Liver (tissue), 9 donors: ENCODE data around the gene LGALS12. TPM values are rescaled to one million over a fixed set of nuclear protein-coding genes. Genes with fewer than 3 reads are reported as not detected.
"Not testable (repeated sequence)": the region's sequence is repeated elsewhere in the genome, so short reads cannot be mapped to it uniquely, and the experiment has no call there.

Experiments used
- DNase-seq: peaks from one replicate; pipeline ENCODE4 v3.0.0-alpha.2; 2017; ENCODE audit warnings: low spot score
- H3K27ac ChIP-seq, 2 donors: one replicate each; pipeline ENCODE4 v1.7.0; 2013; ENCODE audit warnings: inconsistent platforms in 2 of 2, low read length in 2 of 2, control low read depth in 1 of 2, low read depth in 1 of 2, mild to moderate bottlenecking in 1 of 2
- H3K27me3 ChIP-seq, 4 donors: one replicate each; pipeline versions ENCODE4 v1.6.1 to v1.7.0; 2013; ENCODE audit warnings: low read length in 3 of 4, inconsistent platforms in 1 of 4, mild to moderate bottlenecking in 1 of 4, moderate library complexity in 1 of 4; ENCODE audit not compliant: control insufficient read depth in 4 of 4, insufficient read depth in 4 of 4
- H3K36me3 ChIP-seq, 4 donors: one replicate each; pipeline versions ENCODE4 v1.6.1 to v1.7.0; 2013; ENCODE audit warnings: low read length in 3 of 4, mild to moderate bottlenecking in 3 of 4, low read depth in 1 of 4, moderate library complexity in 1 of 4; ENCODE audit not compliant: control insufficient read depth in 4 of 4, insufficient read depth in 3 of 4
- H3K4me1 ChIP-seq, 4 donors: one replicate each; pipeline versions ENCODE4 v1.6.1 to v1.7.0; 2013; ENCODE audit warnings: low read length in 3 of 4, mild to moderate bottlenecking in 3 of 4, moderate library complexity in 1 of 4; ENCODE audit not compliant: control insufficient read depth in 4 of 4, insufficient read depth in 4 of 4
- H3K4me3 ChIP-seq, 3 donors: one replicate each; pipeline versions ENCODE4 v1.6.1 to v1.7.0; 2013; ENCODE audit warnings: low read length in 3 of 3, control low read depth in 1 of 3, low read depth in 1 of 3, mild to moderate bottlenecking in 1 of 3
- H3K9ac ChIP-seq, 2 donors: one replicate each; pipeline ENCODE4 v1.7.0; 2013; ENCODE audit warnings: low read length in 2 of 2, mild to moderate bottlenecking in 2 of 2, moderate library complexity in 2 of 2, control low read depth in 1 of 2, low read depth in 1 of 2
- H3K9me3 ChIP-seq, 4 donors: one replicate each; pipeline versions ENCODE4 v1.6.1 to v1.7.0; 2013; ENCODE audit warnings: low read length in 3 of 4; ENCODE audit not compliant: control insufficient read depth in 4 of 4
- ATF3 ChIP-seq: IDR thresholded peaks from 2 replicates; pipeline ENCODE4 v1.6.1; 2016; ENCODE audit warnings: antibody characterized with exemption
- CTCF ChIP-seq: fragments of 150-350 bp; IDR thresholded peaks from 2 replicates; pipeline ENCODE4 v1.5.1; 2017; ENCODE audit warnings: improper control_type of control experiment, low read depth, low read length; ENCODE audit not compliant: missing input control
- EGR1 ChIP-seq, 2 donors: IDR thresholded peaks; 2 replicates each; pipeline ENCODE4 v1.6.1; 2016 to 2018; ENCODE audit warnings: antibody characterized with exemption in 2 of 2, low read depth in 2 of 2
- FOXA1 ChIP-seq: IDR thresholded peaks from 2 replicates; pipeline ENCODE4 v1.6.1; 2016; ENCODE audit warnings: antibody characterized with exemption
- GABPA ChIP-seq, 2 donors: IDR thresholded peaks in 1 of 2; conservative IDR thresholded peaks in 1 of 2; 2 replicates each; pipeline ENCODE4 v1.6.1; 2016; ENCODE audit warnings: antibody characterized with exemption in 2 of 2, mild to moderate bottlenecking in 1 of 2, moderate library complexity in 1 of 2
- HNF4G ChIP-seq: IDR thresholded peaks from 2 replicates; pipeline ENCODE4 v1.6.1; 2016; ENCODE audit warnings: antibody characterized with exemption
- JUND ChIP-seq, 2 donors: IDR thresholded peaks; 2 replicates each; pipeline ENCODE4 v1.6.1; 2016; ENCODE audit warnings: antibody characterized with exemption in 2 of 2
- MAX ChIP-seq: IDR thresholded peaks from 2 replicates; pipeline ENCODE4 v1.6.1; 2016; ENCODE audit warnings: antibody characterized with exemption
- NR2F2 ChIP-seq: IDR thresholded peaks from 2 replicates; pipeline ENCODE4 v1.6.1; 2016; ENCODE audit warnings: antibody characterized with exemption
- RAD21 ChIP-seq, 2 donors: IDR thresholded peaks; 2 replicates each; pipeline ENCODE4 v1.6.1; 2016; ENCODE audit warnings: antibody characterized with exemption in 2 of 2, mild to moderate bottlenecking in 2 of 2
- REST ChIP-seq: IDR thresholded peaks from 2 replicates; pipeline ENCODE4 v1.6.1; 2016; ENCODE audit warnings: antibody characterized with exemption, mild to moderate bottlenecking
- RXRA ChIP-seq, 2 donors: IDR thresholded peaks; 2 replicates each; pipeline ENCODE4 v1.6.1; 2017 to 2018; ENCODE audit warnings: antibody characterized with exemption in 2 of 2, mild to moderate bottlenecking in 1 of 2
- SP1 ChIP-seq: IDR thresholded peaks from 2 replicates; pipeline ENCODE4 v1.6.1; 2018; ENCODE audit warnings: antibody characterized with exemption, mild to moderate bottlenecking
- TAF1 ChIP-seq: conservative IDR thresholded peaks from 2 replicates; pipeline ENCODE4 v1.6.1; 2016; ENCODE audit warnings: antibody characterized with exemption, mild to moderate bottlenecking
- YY1 ChIP-seq: IDR thresholded peaks from 2 replicates; pipeline ENCODE4 v1.6.1; 2016; ENCODE audit warnings: antibody characterized with exemption, mild to moderate bottlenecking
- ZBTB33 ChIP-seq: IDR thresholded peaks from 2 replicates; pipeline ENCODE4 v1.6.1; 2016; ENCODE audit warnings: antibody characterized with exemption
- WGBS: extraction: QIAGEN DNeasy Blood & Tissue Kit; methylation state at CpG from one replicate; pipeline ENCODE4 v1.1.7; 2013; 5-methylcytosine and 5-hydroxymethylcytosine counted together
- polyA plus RNA-seq, 2 donors: library from polyadenylated mRNA; stranded (reverse) in 1 of 2; unstranded in 1 of 2; fragments of 200-250 nt in 1 of 2; fragments of >200 nt in 1 of 2; fragmentation: Nextera tagmentation in 1 of 2; extraction: Ambion mirVana in 1 of 2; gene quantifications; one replicate each; pipeline versions ENCODE4 v1.2.1 to v1.2.3, GENCODE V29; 2013 to 2015
- total RNA-seq, 2 donors: library from RNA; depleted of rRNA; stranded (reverse); fragments of >200 nt; gene quantifications; one replicate each; pipeline ENCODE4 v1.2.3, GENCODE V29; 2014
- donor health status: healthy.
- donor health status: healthy.
- donor health status: healthy.
- donor health status: healthy.
- donor health status: healthy.

The LGALS12 gene
- total and polyA plus RNA-seq, 4 donors = 0.03 to 0.98 TPM; not detected in 2

GRCh38 chr11:63549411-63549810 lies 43.5 kb downstream of the LGALS12 start:
- H3K36me3 ChIP-seq = peaks cover 3 to 28% (median 25%) of the 10 kb centered on the region in 4 donors
- no peak overlapping the region for H3K27ac ChIP-seq
- H3K4me3 ChIP-seq = no peak overlapping the region
- H3K27me3 ChIP-seq = no peaks in the 10 kb centered on the region
- no peak overlapping the region for H3K9ac ChIP-seq
- H3K9me3 ChIP-seq = no peaks in the 10 kb centered on the region
- no peak for DNase-seq
- TF ChIP-seq SP1 = no peak
- TF ChIP-seq RXRA (IDR thresholded peaks at IDR 0.05) = no peak
- no peak for TF ChIP-seq NR2F2
- no peak for TF ChIP-seq EGR1 (IDR thresholded peaks at IDR 0.05; ENCODE audit: low read depth in 2 of 2)
- TF ChIP-seq REST = no peak
- TF ChIP-seq HNF4G = no peak
- TF ChIP-seq GABPA (IDR thresholded peaks at IDR 0.05 in 1 of 2, conservative IDR thresholded peaks at IDR 0.05 in 1 of 2) = no peak
- no peak for TF ChIP-seq RAD21 (IDR thresholded peaks at IDR 0.05)
- TF ChIP-seq JUND (IDR thresholded peaks at IDR 0.05) = no peak
- no peak for TF ChIP-seq MAX
- TF ChIP-seq ATF3 = no peak
- TF ChIP-seq TAF1 = no peak
- no peak for TF ChIP-seq YY1
- TF ChIP-seq ZBTB33 = no peak
- no peak for TF ChIP-seq CTCF
- no peak for TF ChIP-seq FOXA1
- H3K4me1 ChIP-seq = no peaks in the 10 kb centered on the region
- 94% methylated on average over 4 of the region's 4 CpGs for WGBS

- H3K9ac ChIP-seq, DNase-seq, H3K4me3 ChIP-seq, H3K27ac ChIP-seq, H3K9me3 ChIP-seq, H3K4me1 ChIP-seq, H3K27me3 ChIP-seq: not testable (repeated sequence)
- WGBS = 94% methylated on average over 31 of the region's 31 CpGs
- H3K36me3 ChIP-seq = peaks cover 3 to 20% (median 17%) of the 10 kb centered on the region in 4 donors
Measured at GRCh38 chr11:63550156-63550700, 44.3 kb downstream of the LGALS12 start.
